K562 (cell line): Measurements from ENCODE around the gene ARMCX6. TPM values are rescaled to one million over a fixed set of nuclear protein-coding genes. Genes with fewer than 3 reads are reported as not detected.

ENCODE experiments used
- ATF1 ChIP-seq, 2 experiments: fragments of 450-650 bp in 1 of 2; IDR thresholded peaks; 2 replicates each; pipeline ENCODE4 v1.6.1; 2016; ENCODE audit warnings: missing compliant biosample characterization in 1 of 2, missing genetic modification characterization in 1 of 2
- BCL6 ChIP-seq: fragments of 250-450 bp; sonication (Bioruptor Pico); IDR thresholded peaks from 2 replicates; pipeline ENCODE4 v1.4.0; 2020
- BCOR ChIP-seq: fragments of 450-650 bp; IDR thresholded peaks from 2 replicates; pipeline ENCODE4 v1.6.1; 2016
- COPS2 ChIP-seq: fragments of 450-650 bp; conservative IDR thresholded peaks from 2 replicates; pipeline ENCODE4 v1.6.1; 2016; ENCODE audit warnings: mild to moderate bottlenecking, moderate library complexity
- LARP7 ChIP-seq: fragments of 450-650 bp; IDR thresholded peaks from 2 replicates; pipeline ENCODE4 v1.6.1; 2016
- MCM7 ChIP-seq, 2 experiments: fragments of 450-650 bp; IDR thresholded peaks; 2 replicates each; pipeline ENCODE4 v1.6.1; 2016 to 2018
- MTA1 ChIP-seq: fragments of 450-650 bp; IDR thresholded peaks from 2 replicates; pipeline ENCODE4 v1.6.1; 2017; ENCODE audit warnings: borderline replicate concordance
- NCOR1 ChIP-seq: fragments of 450-650 bp; IDR thresholded peaks from 2 replicates; pipeline ENCODE4 v1.6.1; 2016; ENCODE audit warnings: mild to moderate bottlenecking, moderate library complexity
- NFE2 ChIP-seq: IDR thresholded peaks from 2 replicates; pipeline ENCODE4 v1.6.1; 2014; ENCODE audit warnings: antibody characterized with exemption, low read depth
- PTTG1 ChIP-seq: fragments of 450-650 bp; IDR thresholded peaks from 2 replicates; pipeline ENCODE4 v1.6.1; 2016; ENCODE audit warnings: low read depth, mild to moderate bottlenecking, missing genetic modification characterization, missing compliant biosample characterization
- RBM17 ChIP-seq: fragments of 200-400 bp; formaldehyde crosslinking; IDR thresholded peaks from 2 replicates; pipeline ENCODE4 v1.6.1; 2017; ENCODE audit warnings: low read depth, mild to moderate bottlenecking, low read length, borderline replicate concordance
- SMARCE1 ChIP-seq: fragments of 450-650 bp; IDR thresholded peaks from 2 replicates; pipeline ENCODE4 v1.7.1; 2016; ENCODE audit warnings: mild to moderate bottlenecking
- SNIP1 ChIP-seq: fragments of 450-650 bp; IDR thresholded peaks from 2 replicates; pipeline ENCODE4 v1.7.1; 2017; ENCODE audit warnings: low read depth, mild to moderate bottlenecking
- STAT5A ChIP-seq: IDR thresholded peaks from 2 replicates; pipeline ENCODE4 v1.6.1; 2012; ENCODE audit warnings: low read length, inconsistent platforms, borderline replicate concordance
- ZNF134 ChIP-seq: fragments of 250-450 bp; sonication (Bioruptor Pico); conservative IDR thresholded peaks from 2 replicates; pipeline ENCODE4 v1.4.0; 2020
- ZNF224 ChIP-seq: sonication (generic); formaldehyde crosslinking; IDR thresholded peaks from 2 replicates; pipeline ENCODE4 v1.8.0; 2022; ENCODE audit warnings: mild to moderate bottlenecking, missing genetic modification reagents
- ZNF57 ChIP-seq: fragments of 450-650 bp; formaldehyde crosslinking; IDR thresholded peaks from 2 replicates; pipeline ENCODE4 v1.4.0; 2020; ENCODE audit warnings: mild to moderate bottlenecking, moderate library complexity
- ZNF77 ChIP-seq: fragments of 250-450 bp; sonication (Bioruptor Pico); IDR thresholded peaks from 2 replicates; pipeline ENCODE4 v1.5.0; 2020
- polyA plus RNA-seq, 8 experiments: library from polyadenylated mRNA; depleted of rRNA in 4 of 8; stranded (reverse) in 5 of 8; unstranded in 3 of 8; fragments of >200 nt; fragmentation: Nextera tagmentation in 2 of 8; fragmentation: Illumina TruSeq in 1 of 8; extraction: Ambion mirVana in 2 of 8; extraction: Trizol in 1 of 8; gene quantifications; 2 replicates each; pipeline versions ENCODE4 v1.2.1 to v1.2.3, GENCODE V29; 2011 to 2014; ENCODE audit warnings: inconsistent platforms in 1 of 8, missing spikeins in 1 of 8
- total RNA-seq, 7 experiments: library from RNA; depleted of rRNA in 6 of 7; stranded (reverse); fragments of >200 nt in 6 of 7; fragmentation: Illumina TruSeq in 2 of 7; extraction: Trizol in 2 of 7; gene quantifications; 2 replicates each; pipeline versions ENCODE4 v1.2.1 to v1.2.3, GENCODE V29; 2011 to 2021; ENCODE audit warnings: low replicate concordance in 1 of 7
- TF ChIP-seq, protein P1 (sequence below), 2 experiments: IDR thresholded peaks in 1 of 2; conservative IDR thresholded peaks in 1 of 2; 2 replicates each; pipeline ENCODE4 v1.6.1; 2016; ENCODE audit warnings: low read depth in 2 of 2, mild to moderate bottlenecking in 1 of 2, missing compliant biosample characterization in 1 of 2, missing genetic modification characterization in 1 of 2, moderate library complexity in 1 of 2
- TF ChIP-seq, protein P2 (sequence below): fragments of 450-650 bp; IDR thresholded peaks from 2 replicates; pipeline ENCODE4 v1.6.1; 2017; ENCODE audit warnings: antibody characterized with exemption, mild to moderate bottlenecking

ARMCX6 gene
- total and polyA plus RNA-seq, 9 of the 15 experiments (the other 6 are each of a cell fraction or from before 2014, with no cell fraction given): 15.4 to 41.2 (median 24.6) TPM

DNA sequence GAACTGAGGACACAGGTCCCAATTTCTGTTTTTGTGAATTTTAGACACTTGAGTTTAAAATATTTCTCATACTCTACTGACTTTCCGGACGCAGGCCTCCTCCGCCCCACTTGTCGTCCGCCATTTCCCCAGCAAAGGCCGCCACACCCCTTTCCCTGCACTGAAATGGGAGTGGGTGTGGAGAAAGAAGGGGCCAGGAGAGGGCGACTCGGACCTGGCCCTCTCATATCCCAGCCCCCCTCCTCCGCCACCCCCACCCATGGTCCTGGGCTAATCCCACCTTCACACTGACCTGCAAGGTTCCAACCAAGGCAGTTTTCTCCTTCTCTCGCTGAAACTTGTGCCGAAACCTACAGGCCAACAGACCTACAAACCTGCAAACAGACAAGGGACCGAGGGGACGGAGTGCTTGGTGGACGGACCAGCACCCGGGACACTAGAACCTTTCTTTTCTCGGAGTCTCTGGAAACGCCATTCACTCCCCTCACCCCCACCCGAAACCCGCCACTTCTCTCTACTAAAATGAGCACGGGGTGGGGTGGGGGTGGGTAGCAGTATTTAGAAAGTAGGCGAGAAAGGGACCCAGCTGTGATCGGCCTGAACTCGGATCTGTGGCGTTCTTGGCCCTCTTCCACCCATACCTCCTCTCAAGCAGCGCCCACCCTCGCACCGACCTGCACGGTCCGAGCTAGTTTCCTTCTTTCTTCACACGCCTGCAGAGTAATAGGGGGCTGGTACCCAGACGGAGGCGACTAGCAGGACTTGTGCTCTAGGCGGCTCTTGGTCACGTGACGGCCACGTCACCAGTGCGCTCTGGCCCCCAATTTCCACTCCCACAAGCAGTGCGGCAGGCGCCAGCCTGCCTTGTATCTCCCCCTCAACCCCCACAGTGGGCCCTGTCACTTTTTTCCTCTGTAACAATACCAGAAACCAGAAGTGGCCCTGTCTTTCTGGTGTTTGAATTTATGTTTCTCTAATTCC is at the start of gene ARMCX6 (continued):
- no peak for TF ChIP-seq MTA1
- TF ChIP-seq ZNF57 (CRISPR knock-in tag): no peak
- no peak for TF ChIP-seq ZNF134
- no peak for TF ChIP-seq BCL6 (CRISPR knock-in tag)
- no peak for TF ChIP-seq NCOR1
- TF ChIP-seq RBM17: no peak
- TF ChIP-seq MCM7 (IDR thresholded peaks at IDR 0.05): no peak
- TF ChIP-seq, protein P1, sequence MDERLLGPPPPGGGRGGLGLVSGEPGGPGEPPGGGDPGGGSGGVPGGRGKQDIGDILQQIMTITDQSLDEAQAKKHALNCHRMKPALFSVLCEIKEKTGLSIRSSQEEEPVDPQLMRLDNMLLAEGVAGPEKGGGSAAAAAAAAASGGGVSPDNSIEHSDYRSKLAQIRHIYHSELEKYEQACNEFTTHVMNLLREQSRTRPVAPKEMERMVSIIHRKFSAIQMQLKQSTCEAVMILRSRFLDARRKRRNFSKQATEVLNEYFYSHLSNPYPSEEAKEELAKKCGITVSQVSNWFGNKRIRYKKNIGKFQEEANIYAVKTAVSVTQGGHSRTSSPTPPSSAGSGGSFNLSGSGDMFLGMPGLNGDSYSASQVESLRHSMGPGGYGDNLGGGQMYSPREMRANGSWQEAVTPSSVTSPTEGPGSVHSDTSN (CRISPR knock-in tag; IDR thresholded peaks at IDR 0.05; ENCODE audit: low read depth): no peak
- TF ChIP-seq, protein P1 (tag; conservative IDR thresholded peaks at IDR 0.05; ENCODE audit: low read depth): no peak
- no peak for TF ChIP-seq ZNF77 (CRISPR knock-in tag)
- no peak for TF ChIP-seq SMARCE1
- TF ChIP-seq PTTG1: no peak
- TF ChIP-seq, protein P2, sequence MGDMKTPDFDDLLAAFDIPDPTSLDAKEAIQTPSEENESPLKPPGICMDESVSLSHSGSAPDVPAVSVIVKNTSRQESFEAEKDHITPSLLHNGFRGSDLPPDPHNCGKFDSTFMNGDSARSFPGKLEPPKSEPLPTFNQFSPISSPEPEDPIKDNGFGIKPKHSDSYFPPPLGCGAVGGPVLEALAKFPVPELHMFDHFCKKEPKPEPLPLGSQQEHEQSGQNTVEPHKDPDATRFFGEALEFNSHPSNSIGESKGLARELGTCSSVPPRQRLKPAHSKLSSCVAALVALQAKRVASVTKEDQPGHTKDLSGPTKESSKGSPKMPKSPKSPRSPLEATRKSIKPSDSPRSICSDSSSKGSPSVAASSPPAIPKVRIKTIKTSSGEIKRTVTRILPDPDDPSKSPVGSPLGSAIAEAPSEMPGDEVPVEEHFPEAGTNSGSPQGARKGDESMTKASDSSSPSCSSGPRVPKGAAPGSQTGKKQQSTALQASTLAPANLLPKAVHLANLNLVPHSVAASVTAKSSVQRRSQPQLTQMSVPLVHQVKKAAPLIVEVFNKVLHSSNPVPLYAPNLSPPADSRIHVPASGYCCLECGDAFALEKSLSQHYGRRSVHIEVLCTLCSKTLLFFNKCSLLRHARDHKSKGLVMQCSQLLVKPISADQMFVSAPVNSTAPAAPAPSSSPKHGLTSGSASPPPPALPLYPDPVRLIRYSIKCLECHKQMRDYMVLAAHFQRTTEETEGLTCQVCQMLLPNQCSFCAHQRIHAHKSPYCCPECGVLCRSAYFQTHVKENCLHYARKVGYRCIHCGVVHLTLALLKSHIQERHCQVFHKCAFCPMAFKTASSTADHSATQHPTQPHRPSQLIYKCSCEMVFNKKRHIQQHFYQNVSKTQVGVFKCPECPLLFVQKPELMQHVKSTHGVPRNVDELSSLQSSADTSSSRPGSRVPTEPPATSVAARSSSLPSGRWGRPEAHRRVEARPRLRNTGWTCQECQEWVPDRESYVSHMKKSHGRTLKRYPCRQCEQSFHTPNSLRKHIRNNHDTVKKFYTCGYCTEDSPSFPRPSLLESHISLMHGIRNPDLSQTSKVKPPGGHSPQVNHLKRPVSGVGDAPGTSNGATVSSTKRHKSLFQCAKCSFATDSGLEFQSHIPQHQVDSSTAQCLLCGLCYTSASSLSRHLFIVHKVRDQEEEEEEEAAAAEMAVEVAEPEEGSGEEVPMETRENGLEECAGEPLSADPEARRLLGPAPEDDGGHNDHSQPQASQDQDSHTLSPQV: no peak
- TF ChIP-seq COPS2: no peak
- TF ChIP-seq BCOR: no peak
- TF ChIP-seq ATF1 (CRISPR knock-in tag; IDR thresholded peaks at IDR 0.05): no peak; the same call in 1 of the 2 replicates
- peak; percentile 83 for TF ChIP-seq ATF1 (tag; IDR thresholded peaks at IDR 0.05)
- TF ChIP-seq NFE2: no peak
- no peak for TF ChIP-seq LARP7
- TF ChIP-seq ZNF224 (CRISPR knock-in tag): no peak
- TF ChIP-seq SNIP1: no peak
- TF ChIP-seq STAT5A: no peak
